Glutamatergic neuron (in vitro differentiated cells): ENCODE measurements around the gene FILIP1L. TPM values are rescaled to one million over a fixed set of nuclear protein-coding genes. Genes with fewer than 3 reads are reported as not detected.

ENCODE experiments used
- DNase-seq: peaks from one replicate; pipeline ENCODE4 v3.0.0; 2022
- H3K27ac Mint-ChIP-seq: one replicate; pipeline ENCODE4 v1.8.0; 2020; ENCODE audit warnings: mild to moderate bottlenecking, mixed read lengths, inconsistent platforms; ENCODE audit not compliant: unreplicated experiment
- H3K27me3 Mint-ChIP-seq: one replicate; pipeline ENCODE4 v1.8.0; 2020; ENCODE audit warnings: mild to moderate bottlenecking, moderate library complexity, mixed read lengths, inconsistent platforms; ENCODE audit not compliant: unreplicated experiment
- H3K36me3 Mint-ChIP-seq: one replicate; pipeline ENCODE4 v1.8.0; 2020; ENCODE audit warnings: mild to moderate bottlenecking, mixed read lengths, inconsistent platforms; ENCODE audit not compliant: unreplicated experiment
- H3K4me1 Mint-ChIP-seq: one replicate; pipeline ENCODE4 v1.8.0; 2020; ENCODE audit warnings: mild to moderate bottlenecking, low read depth, mixed read lengths, inconsistent platforms; ENCODE audit not compliant: unreplicated experiment
- H3K4me3 Mint-ChIP-seq: one replicate; pipeline ENCODE4 v1.8.0; 2020; ENCODE audit warnings: mild to moderate bottlenecking, mixed read lengths, inconsistent platforms; ENCODE audit not compliant: unreplicated experiment
- H3K9me3 Mint-ChIP-seq: one replicate; pipeline ENCODE4 v1.8.0; 2020; ENCODE audit warnings: mild to moderate bottlenecking, moderate library complexity, mixed read lengths, inconsistent platforms; ENCODE audit not compliant: unreplicated experiment
- total RNA-seq: library from RNA; stranded (reverse); fragmentation: NEBNext Ultra II Directional; extraction: Animal tissue kit (Norgen Biotek cat#: 25700); gene quantifications from one replicate; pipeline ENCODE4 v1.2.1, GENCODE V29; 2021; ENCODE audit not compliant: unreplicated experiment
- TF ChIP-seq, protein P1 (sequence below): fragments of 200-600 bp; sonication (generic); IDR thresholded peaks from one replicate; pipeline ENCODE4 v1.5.0; 2021; ENCODE audit not compliant: partially characterized antibody, unreplicated experiment

Gene FILIP1L
- total RNA-seq, 1 donor from 2014 or later = 4.3 TPM

DNA sequence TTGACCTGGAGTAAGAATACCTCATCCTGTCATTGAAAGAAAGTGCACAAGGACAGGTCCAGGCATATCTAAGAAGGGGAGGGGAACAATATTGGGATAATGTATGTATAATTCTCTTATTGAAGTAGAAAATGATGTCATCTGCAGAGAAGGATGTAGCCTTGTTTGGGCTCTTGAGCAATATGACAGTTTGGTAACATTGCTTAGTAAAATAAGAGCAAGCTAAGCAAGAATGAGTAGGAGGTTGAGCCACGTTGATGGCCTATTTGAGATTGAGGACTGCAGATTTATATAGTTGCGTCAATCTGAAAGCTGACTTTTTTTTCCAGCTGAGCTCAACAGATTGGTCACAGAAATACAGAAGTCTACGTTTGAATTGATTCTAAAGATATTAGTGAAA is 145.2 kb downstream of the FILIP1L start:
- no peaks in the 10 kb centered on the region for H3K36me3 Mint-ChIP-seq
- H3K27ac Mint-ChIP-seq = no peak overlapping the region
- TF ChIP-seq, protein P1, sequence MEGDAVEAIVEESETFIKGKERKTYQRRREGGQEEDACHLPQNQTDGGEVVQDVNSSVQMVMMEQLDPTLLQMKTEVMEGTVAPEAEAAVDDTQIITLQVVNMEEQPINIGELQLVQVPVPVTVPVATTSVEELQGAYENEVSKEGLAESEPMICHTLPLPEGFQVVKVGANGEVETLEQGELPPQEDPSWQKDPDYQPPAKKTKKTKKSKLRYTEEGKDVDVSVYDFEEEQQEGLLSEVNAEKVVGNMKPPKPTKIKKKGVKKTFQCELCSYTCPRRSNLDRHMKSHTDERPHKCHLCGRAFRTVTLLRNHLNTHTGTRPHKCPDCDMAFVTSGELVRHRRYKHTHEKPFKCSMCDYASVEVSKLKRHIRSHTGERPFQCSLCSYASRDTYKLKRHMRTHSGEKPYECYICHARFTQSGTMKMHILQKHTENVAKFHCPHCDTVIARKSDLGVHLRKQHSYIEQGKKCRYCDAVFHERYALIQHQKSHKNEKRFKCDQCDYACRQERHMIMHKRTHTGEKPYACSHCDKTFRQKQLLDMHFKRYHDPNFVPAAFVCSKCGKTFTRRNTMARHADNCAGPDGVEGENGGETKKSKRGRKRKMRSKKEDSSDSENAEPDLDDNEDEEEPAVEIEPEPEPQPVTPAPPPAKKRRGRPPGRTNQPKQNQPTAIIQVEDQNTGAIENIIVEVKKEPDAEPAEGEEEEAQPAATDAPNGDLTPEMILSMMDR = no peak
- no peaks in the 10 kb centered on the region for H3K9me3 Mint-ChIP-seq
- peaks cover 5% of the 10 kb centered on the region for H3K4me1 Mint-ChIP-seq
- H3K4me3 Mint-ChIP-seq = no peak overlapping the region
- no peaks in the 10 kb centered on the region for H3K27me3 Mint-ChIP-seq
- no peak for DNase-seq

DNA sequence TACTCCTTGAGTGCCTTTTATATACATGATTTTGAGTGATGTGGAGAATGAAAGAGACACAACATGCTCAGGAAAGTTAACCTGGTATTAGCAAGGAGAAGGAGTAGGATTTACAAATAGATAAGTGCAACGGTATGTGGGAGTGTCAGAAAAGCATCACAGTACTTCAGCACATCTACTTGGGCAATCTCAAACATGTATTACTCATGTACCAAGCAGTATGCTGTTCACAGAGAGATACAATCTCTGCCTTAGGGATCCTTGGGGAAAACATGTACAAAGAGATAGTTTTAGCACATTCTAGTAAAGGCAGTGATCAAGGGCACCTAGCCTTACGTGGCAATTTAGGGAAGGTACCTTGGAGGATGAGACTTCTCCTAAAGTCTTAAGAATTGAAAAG is 146.5 kb downstream of the FILIP1L start:
- peaks cover 5% of the 10 kb centered on the region for H3K4me1 Mint-ChIP-seq
- DNase-seq = no peak
- H3K27me3 Mint-ChIP-seq = no peaks in the 10 kb centered on the region
- H3K9me3 Mint-ChIP-seq = no peaks in the 10 kb centered on the region
- H3K4me3 Mint-ChIP-seq = no peak overlapping the region
- H3K36me3 Mint-ChIP-seq = no peaks in the 10 kb centered on the region
- H3K27ac Mint-ChIP-seq = no peak overlapping the region
- TF ChIP-seq, protein P1 = no peak

DNA sequence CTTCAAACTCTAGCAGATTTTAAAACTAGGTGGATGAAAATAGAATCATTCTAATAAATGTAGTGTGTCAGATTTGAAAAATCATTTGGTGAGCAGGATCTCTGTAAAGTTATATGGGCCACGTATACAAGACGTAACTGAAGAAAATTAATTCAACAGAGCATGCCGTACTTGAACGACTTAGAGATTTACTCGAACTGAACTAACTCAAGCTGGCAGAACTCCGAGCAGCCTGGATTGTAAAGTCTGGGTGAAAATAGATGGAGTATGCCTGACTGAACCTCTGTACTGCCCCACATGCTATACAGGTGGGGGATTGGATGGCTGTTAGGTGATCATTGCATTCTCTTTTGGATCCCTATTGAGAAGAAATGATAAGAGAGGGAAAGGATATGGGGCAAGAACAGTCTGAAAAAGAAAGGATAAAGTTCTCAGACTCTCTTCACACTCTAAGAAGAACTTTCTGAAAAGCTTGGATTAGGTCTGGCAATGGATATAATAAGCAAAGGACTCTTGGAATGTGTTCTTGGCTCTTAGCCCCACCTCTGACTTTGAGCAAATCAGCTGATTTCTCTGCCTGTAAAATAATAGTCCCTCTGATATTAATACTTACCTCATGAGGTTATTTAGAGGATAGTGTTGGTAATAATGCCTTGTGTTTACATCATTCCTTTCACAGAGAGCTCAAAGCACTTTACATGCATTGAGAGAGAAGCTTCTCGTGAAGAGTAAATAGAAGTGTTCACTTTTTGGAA is 147.5 kb downstream of the FILIP1L start:
- Mint-ChIP-seq H3K27me3 (no peaks in the 10 kb centered on the region), H3K27ac (no peak overlapping the region), H3K4me1 (peaks cover 3% of the 10 kb centered on the region), H3K36me3 (no peaks in the 10 kb centered on the region), H3K9me3 (no peaks in the 10 kb centered on the region), H3K4me3 (no peak overlapping the region)
- TF ChIP-seq, protein P1 = no peak
- DNase-seq = no peak

DNA sequence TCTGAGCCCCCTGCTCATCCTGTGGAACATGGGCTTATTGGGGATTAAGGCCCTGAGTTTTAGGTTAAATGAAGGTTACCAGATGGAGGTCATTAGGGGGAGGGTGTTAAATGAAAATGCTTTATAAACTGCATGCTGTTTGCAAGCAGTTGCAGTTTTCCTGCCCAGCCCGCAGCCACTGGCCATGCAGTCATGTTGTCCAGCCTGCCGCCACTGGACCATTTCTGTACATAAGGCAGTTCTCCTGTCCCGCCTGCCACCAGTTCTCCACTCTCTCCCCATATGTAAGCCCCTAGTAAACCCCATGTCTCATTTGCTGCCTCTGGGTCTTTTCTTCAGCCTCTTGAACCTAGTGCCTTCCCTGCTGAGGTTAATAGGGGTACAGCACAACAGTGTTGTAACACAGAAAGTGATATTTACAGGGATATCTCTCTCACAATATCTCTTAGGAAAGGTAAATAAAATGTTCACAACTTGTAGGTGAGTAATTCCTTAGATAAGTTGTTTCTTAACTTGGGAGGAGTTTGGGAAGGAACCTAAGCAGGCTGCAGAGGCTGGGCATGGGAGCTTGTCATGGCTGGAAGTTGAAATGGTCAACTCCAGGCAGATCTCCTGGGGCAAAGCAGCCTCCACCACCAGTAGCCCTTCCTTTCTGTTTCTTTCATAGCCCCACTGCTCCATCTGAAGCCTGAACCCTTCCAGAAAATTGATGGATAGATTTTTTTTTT is 148.5 kb downstream of the FILIP1L start:
- Mint-ChIP-seq H3K36me3 (no peaks in the 10 kb centered on the region), H3K4me3 (no peak overlapping the region), H3K27ac (no peak overlapping the region), H3K9me3 (no peaks in the 10 kb centered on the region), H3K27me3 (no peaks in the 10 kb centered on the region), H3K4me1 (peaks cover 4% of the 10 kb centered on the region)
- TF ChIP-seq, protein P1 = no peak
- no peak for DNase-seq

DNA sequence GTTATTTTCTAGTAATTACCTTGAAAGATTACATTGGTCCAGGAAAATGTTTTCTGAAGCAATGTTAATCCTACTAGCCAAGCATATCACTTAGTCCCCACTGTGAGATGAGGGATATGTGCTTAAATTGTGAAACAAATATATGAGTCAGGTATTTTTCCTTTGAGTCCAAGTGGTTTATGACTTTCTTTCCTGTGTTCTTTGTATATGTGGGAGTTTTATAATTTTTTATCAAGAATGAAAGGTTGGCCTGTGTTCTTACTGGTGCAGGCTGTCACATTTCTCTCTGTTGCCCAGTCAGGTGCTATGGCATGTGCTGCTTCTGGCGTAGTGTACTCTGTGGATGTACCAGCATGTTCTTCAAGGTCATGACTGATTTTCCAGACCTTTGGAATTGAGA is 149.2 kb downstream of the FILIP1L start:
- Mint-ChIP-seq H3K27ac (no peak overlapping the region), H3K36me3 (no peaks in the 10 kb centered on the region), H3K9me3 (no peaks in the 10 kb centered on the region), H3K27me3 (no peaks in the 10 kb centered on the region), H3K4me3 (no peak overlapping the region), H3K4me1 (peaks cover 8% of the 10 kb centered on the region)
- no peak for DNase-seq
- TF ChIP-seq, protein P1 = no peak
